C4-2B (cell line): ENCODE data around the gene TMCO4.

ENCODE experiments used
- ZFX ChIP-seq: fragments of 450-650 bp; IDR thresholded peaks from 2 replicates; pipeline ENCODE4 v1.6.1; 2017
- TF ChIP-seq, protein P1 (sequence below): fragments of 450-650 bp; conservative IDR thresholded peaks from 2 replicates; pipeline ENCODE4 v1.5.1; 2017; ENCODE audit warnings: mild to moderate bottlenecking

DNA sequence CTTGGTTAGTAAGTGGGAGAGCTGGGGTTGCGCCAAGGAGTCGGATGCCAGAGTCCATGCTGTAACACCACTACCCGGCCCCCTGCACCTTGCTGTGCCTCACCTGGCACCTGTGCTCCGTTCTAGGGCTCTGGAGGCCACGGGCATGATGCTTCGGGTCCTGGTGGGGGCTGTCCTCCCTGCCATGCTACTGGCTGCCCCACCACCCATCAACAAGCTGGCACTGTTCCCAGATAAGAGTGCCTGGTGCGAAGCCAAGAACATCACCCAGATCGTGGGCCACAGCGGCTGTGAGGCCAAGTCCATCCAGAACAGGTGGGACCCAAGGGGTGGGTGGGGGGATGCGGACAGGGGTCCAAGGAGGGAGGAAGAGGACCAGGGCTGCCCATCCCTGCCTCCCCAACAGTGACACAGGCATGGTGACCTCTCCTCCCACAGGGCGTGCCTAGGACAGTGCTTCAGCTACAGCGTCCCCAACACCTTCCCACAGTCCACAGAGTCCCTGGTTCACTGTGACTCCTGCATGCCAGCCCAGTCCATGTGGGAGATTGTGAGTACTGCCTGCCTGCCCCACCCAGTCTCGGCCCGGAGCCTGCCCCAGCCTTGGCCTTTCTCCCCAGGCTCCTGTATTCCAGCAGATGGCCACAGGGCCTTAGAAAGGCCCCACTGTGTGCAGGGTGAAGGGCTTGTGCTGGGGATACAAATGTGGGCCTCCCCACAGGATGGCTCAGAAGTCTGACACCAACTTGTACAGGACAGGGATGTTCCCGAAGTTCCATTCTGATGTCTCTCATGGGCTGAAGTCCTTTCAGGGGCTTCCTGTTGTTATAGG is 144.6 kb downstream of the TMCO4 start:
- TF ChIP-seq, protein P1, sequence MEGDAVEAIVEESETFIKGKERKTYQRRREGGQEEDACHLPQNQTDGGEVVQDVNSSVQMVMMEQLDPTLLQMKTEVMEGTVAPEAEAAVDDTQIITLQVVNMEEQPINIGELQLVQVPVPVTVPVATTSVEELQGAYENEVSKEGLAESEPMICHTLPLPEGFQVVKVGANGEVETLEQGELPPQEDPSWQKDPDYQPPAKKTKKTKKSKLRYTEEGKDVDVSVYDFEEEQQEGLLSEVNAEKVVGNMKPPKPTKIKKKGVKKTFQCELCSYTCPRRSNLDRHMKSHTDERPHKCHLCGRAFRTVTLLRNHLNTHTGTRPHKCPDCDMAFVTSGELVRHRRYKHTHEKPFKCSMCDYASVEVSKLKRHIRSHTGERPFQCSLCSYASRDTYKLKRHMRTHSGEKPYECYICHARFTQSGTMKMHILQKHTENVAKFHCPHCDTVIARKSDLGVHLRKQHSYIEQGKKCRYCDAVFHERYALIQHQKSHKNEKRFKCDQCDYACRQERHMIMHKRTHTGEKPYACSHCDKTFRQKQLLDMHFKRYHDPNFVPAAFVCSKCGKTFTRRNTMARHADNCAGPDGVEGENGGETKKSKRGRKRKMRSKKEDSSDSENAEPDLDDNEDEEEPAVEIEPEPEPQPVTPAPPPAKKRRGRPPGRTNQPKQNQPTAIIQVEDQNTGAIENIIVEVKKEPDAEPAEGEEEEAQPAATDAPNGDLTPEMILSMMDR: no peak
- no peak for TF ChIP-seq ZFX
